HG02938 (cell line): ENCODE results near the gene CCDC106.

ENCODE experiments used
- ATAC-seq: cut with Tn5 transposase; IDR thresholded peaks from one replicate; pipeline ENCODE4 v1.9.1; 2021; ENCODE audit warnings: mild to moderate bottlenecking, moderate library complexity; ENCODE audit not compliant: unreplicated experiment

Gene CCDC106

GRCh38 chr19:55647732-55648584, at the start of gene CCDC106:
Gene CCDC106 (plus strand): TSS chr19:55648212. CDS start chr19:55649047, 835 bp downstream.
- no peak for ATAC-seq

GRCh38 chr19:55598719-55599467, 49.1 kb upstream of the CCDC106 start:
- ATAC-seq, result peak; percentile 52

GRCh38 chr19:55599468-55599841, 48.6 kb upstream of the CCDC106 start, which contains the start of gene FIZ1:
Gene FIZ1 (minus strand): TSS chr19:55599517. CDS start chr19:55597865, 1,652 bp downstream.
- ATAC-seq, result peak; percentile 55

GRCh38 chr19:55599842-55600661, 48.0 kb upstream of the CCDC106 start, which contains the start of gene ZNF524:
Gene ZNF524 (plus strand): TSS chr19:55600288. CDS start chr19:55602113, 1,825 bp downstream.
- ATAC-seq, result peak; percentile 41

GRCh38 chr19:55600662-55601028, 47.4 kb upstream of the CCDC106 start:
- ATAC-seq, result no peak

- no peak for ATAC-seq
Observed at GRCh38 chr19:55601084-55601483, 46.9 kb upstream of the CCDC106 start.

GRCh38 chr19:55602104-55603001, 45.7 kb upstream of the CCDC106 start:
- no peak for ATAC-seq

- ATAC-seq, result no peak
Observed at GRCh38 chr19:55603115-55603514, 44.9 kb upstream of the CCDC106 start.

GRCh38 chr19:55603581-55604292, 44.3 kb upstream of the CCDC106 start:
- no peak for ATAC-seq

- peak; percentile 68 for ATAC-seq
Observed at GRCh38 chr19:55605207-55605636, 42.8 kb upstream of the CCDC106 start.

- ATAC-seq, result no peak
Observed at GRCh38 chr19:55605637-55606470, 42.2 kb upstream of the CCDC106 start, which contains the start of gene ZNF865. Gene ZNF865 (plus strand): TSS chr19:55605647. CDS start chr19:55613619, 7,972 bp downstream.

- no peak for ATAC-seq
Observed at GRCh38 chr19:55606471-55606787, 41.6 kb upstream of the CCDC106 start.

GRCh38 chr19:55606817-55607216, 41.2 kb upstream of the CCDC106 start:
- no peak for ATAC-seq

GRCh38 chr19:55609326-55609725, 38.7 kb upstream of the CCDC106 start:
- ATAC-seq, result no peak

GRCh38 chr19:55611300-55611982, 36.6 kb upstream of the CCDC106 start:
- ATAC-seq, result no peak

GRCh38 chr19:55611983-55612645, 35.9 kb upstream of the CCDC106 start:
- no peak for ATAC-seq

- no peak for ATAC-seq
Observed at GRCh38 chr19:55613396-55613795, 34.6 kb upstream of the CCDC106 start.
